H1 (cell line): ENCODE results near the gene MEF2A. TPM values are rescaled to one million over a fixed set of nuclear protein-coding genes. Genes with fewer than 3 reads are reported as not detected.

Experiments
- CTCF ChIA-PET: fragments of 300-600 bp; sonication (Branson Sonifier 250); formaldehyde crosslinking; loops from one replicate; lab custom pipeline; 2021; ENCODE audit not compliant: partially characterized antibody; lab: Charles Lee
- POLR2A ChIA-PET: fragments of 300-600 bp; sonication (Branson Sonifier 250); formaldehyde crosslinking; loops from one replicate; lab custom pipeline; 2021; ENCODE audit warnings: inconsistent platforms; ENCODE audit not compliant: partially characterized antibody; lab: Charles Lee
- DNase-seq, 2 experiments: peaks; one replicate each; pipeline versions ENCODE4 v3.0.0 to v3.0.0-alpha.2; 2010 to 2022; ENCODE audit warnings: low spot score in 2 of 2, low read depth in 1 of 2, mixed read lengths in 1 of 2
- FAIRE-seq: peaks from 2 replicates; lab custom pipeline; 2011; peaks lifted over from hg19 to GRCh38; lab: Jason Lieb, UNC
- H2AFZ ChIP-seq: 2 replicates; pipeline ENCODE4 v1.8.1; 2012; ENCODE audit warnings: low read length, inconsistent platforms
- H2AK5ac ChIP-seq: 2 replicates; pipeline ENCODE4 v1.6.1; 2013; ENCODE audit warnings: low read depth, low read length
- H2BK120ac ChIP-seq: replicated peaks from 2 replicates; pipeline ENCODE3; 2013; ENCODE audit warnings: low read depth, low read length, inconsistent platforms
- H2BK12ac ChIP-seq: 2 replicates; pipeline ENCODE4 v1.6.1; 2013; ENCODE audit warnings: low read depth, low read length
- H2BK15ac ChIP-seq: 2 replicates; pipeline ENCODE4 v1.6.1; 2013; ENCODE audit warnings: low read length
- H2BK20ac ChIP-seq: 2 replicates; pipeline ENCODE4 v1.6.1; 2013; ENCODE audit warnings: low read length
- H2BK5ac ChIP-seq: 2 replicates; pipeline ENCODE4 v1.6.1; 2013; ENCODE audit warnings: low read depth, low read length
- H3K14ac ChIP-seq: 2 replicates; pipeline ENCODE4 v1.6.1; 2013; ENCODE audit warnings: inconsistent platforms; ENCODE audit not compliant: insufficient read length
- H3K18ac ChIP-seq: 2 replicates; pipeline ENCODE4 v1.6.1; 2013; ENCODE audit warnings: low read length; ENCODE audit errors: extremely low read depth
- H3K23ac ChIP-seq: 2 replicates; pipeline ENCODE4 v1.6.1; 2013; ENCODE audit warnings: inconsistent platforms; ENCODE audit not compliant: insufficient read length
- H3K23me2 ChIP-seq: 2 replicates; pipeline ENCODE4 v1.6.1; 2013; ENCODE audit warnings: low read depth, low read length
- H3K27ac ChIP-seq: 2 replicates; pipeline ENCODE4 v1.6.1; 2011; ENCODE audit warnings: low read depth, low read length, inconsistent platforms
- H3K27me3 ChIP-seq, 4 experiments: replicated peaks in 1 of 4; 1 replicate in 1 of 4; 2 replicates in 3 of 4; pipeline versions ENCODE4 v1.6.1 to v1.8.1; 2011 to 2013; ENCODE audit warnings: low read length in 3 of 4, mild to moderate bottlenecking in 3 of 4, inconsistent platforms in 2 of 4, mixed read lengths in 2 of 4, moderate library complexity in 1 of 4; ENCODE audit not compliant: control insufficient read depth in 3 of 4, insufficient read depth in 3 of 4; ENCODE audit errors: extremely low read depth in 1 of 4
- H3K36me3 ChIP-seq, 4 experiments: 2 replicates each; pipeline versions ENCODE4 v1.6.1 to v1.8.1; 2011 to 2013; ENCODE audit warnings: mild to moderate bottlenecking in 4 of 4, low read length in 3 of 4, moderate library complexity in 2 of 4, control low read depth in 1 of 4, inconsistent platforms in 1 of 4; ENCODE audit not compliant: insufficient read depth in 4 of 4, control insufficient read depth in 2 of 4
- H3K4ac ChIP-seq: replicated peaks from 2 replicates; pipeline ENCODE3; 2013; ENCODE audit warnings: low read length, low read depth, mixed read lengths, inconsistent platforms; ENCODE audit not compliant: insufficient read length
- H3K4me1 ChIP-seq, 4 experiments: replicated peaks in 1 of 4; 1 replicate in 1 of 4; 2 replicates in 3 of 4; pipeline versions ENCODE4 v1.6.1 to v1.8.1; 2011 to 2013; ENCODE audit warnings: low read length in 3 of 4, inconsistent platforms in 2 of 4, mixed read lengths in 1 of 4; ENCODE audit not compliant: insufficient read depth in 4 of 4, control insufficient read depth in 3 of 4
- H3K4me2 ChIP-seq, 2 experiments: 2 replicates each; pipeline versions ENCODE4 v1.6.1 to v1.8.1; 2011 to 2013; ENCODE audit warnings: low read depth in 2 of 2, low read length in 2 of 2, control low read depth in 1 of 2, inconsistent platforms in 1 of 2, mild to moderate bottlenecking in 1 of 2; ENCODE audit not compliant: insufficient read depth in 1 of 2
- H3K4me3 ChIP-seq, 4 experiments: fragments of 200-600, 300-600 bp in 1 of 4; sonication (generic), shearing (Covaris generic), sonication (Bioruptor Twin) in 1 of 4; 2 replicates each; pipeline versions ENCODE4 v1.5.1 to v1.8.1; 2011 to 2016; ENCODE audit warnings: low read length in 4 of 4, low read depth in 3 of 4, control low read depth in 2 of 4, inconsistent platforms in 2 of 4, mild to moderate bottlenecking in 2 of 4, mixed read lengths in 1 of 4, moderate library complexity in 1 of 4; ENCODE audit not compliant: insufficient read depth in 2 of 4; ENCODE audit errors: extremely low read depth in 1 of 4
- H3K56ac ChIP-seq: replicated peaks from 2 replicates; pipeline ENCODE3; 2013; ENCODE audit warnings: low read depth, mild to moderate bottlenecking, mixed read lengths, low read length, inconsistent platforms; ENCODE audit not compliant: insufficient read length
- H3K79me1 ChIP-seq: 2 replicates; pipeline ENCODE4 v1.6.1; 2013; ENCODE audit warnings: low read depth, low read length, control low read depth
- H3K79me2 ChIP-seq, 2 experiments: 2 replicates each; pipeline versions ENCODE4 v1.6.1 to v1.8.1; 2012 to 2013; ENCODE audit warnings: low read length in 2 of 2, mild to moderate bottlenecking in 2 of 2, inconsistent platforms in 1 of 2; ENCODE audit not compliant: insufficient read depth in 2 of 2, control insufficient read depth in 1 of 2
- H3K9ac ChIP-seq, 4 experiments: replicated peaks in 1 of 4; 1 replicate in 1 of 4; 2 replicates in 3 of 4; pipeline versions ENCODE4 v1.6.1 to v1.8.1; 2011 to 2013; ENCODE audit warnings: low read depth in 3 of 4, low read length in 3 of 4, control low read depth in 2 of 4, mild to moderate bottlenecking in 2 of 4, moderate library complexity in 2 of 4, inconsistent platforms in 1 of 4; ENCODE audit errors: extremely low read depth in 1 of 4
- H3K9me3 ChIP-seq, 2 experiments: 2 replicates each; pipeline versions ENCODE4 v1.6.1 to v1.8.1; 2012 to 2013; ENCODE audit warnings: mild to moderate bottlenecking in 2 of 2, moderate library complexity in 2 of 2, control low read depth in 1 of 2, inconsistent platforms in 1 of 2, low read depth in 1 of 2, low read length in 1 of 2, mixed read lengths in 1 of 2; ENCODE audit not compliant: insufficient read depth in 2 of 2
- H4K20me1 ChIP-seq, 2 experiments: replicated peaks in 1 of 2; 2 replicates each; pipeline versions ENCODE3 to v1.8.1; 2011 to 2013; ENCODE audit warnings: inconsistent platforms in 2 of 2, low read length in 2 of 2, mild to moderate bottlenecking in 1 of 2; ENCODE audit not compliant: insufficient read depth in 2 of 2, control insufficient read depth in 1 of 2
- H4K5ac ChIP-seq: 2 replicates; pipeline ENCODE4 v1.6.1; 2013; ENCODE audit warnings: low read length, low read depth, mixed read lengths, inconsistent platforms; ENCODE audit not compliant: insufficient read length
- H4K8ac ChIP-seq: 2 replicates; pipeline ENCODE4 v1.8.0; 2013; ENCODE audit warnings: mild to moderate bottlenecking, moderate library complexity, low read length, inconsistent platforms; ENCODE audit not compliant: insufficient read depth; ENCODE audit errors: extremely low read depth
- H4K91ac ChIP-seq: replicated peaks from 2 replicates; pipeline ENCODE3; 2013; ENCODE audit warnings: low read length, mixed read lengths, inconsistent platforms; ENCODE audit not compliant: insufficient read length
- BACH1 ChIP-seq: IDR thresholded peaks from 2 replicates; pipeline ENCODE4 v1.6.1; 2012; ENCODE audit warnings: low read length, improper control_type of control experiment
- BRCA1 ChIP-seq: IDR thresholded peaks from 2 replicates; pipeline ENCODE4 v1.6.1; 2012; ENCODE audit warnings: low read depth, low read length, improper control_type of control experiment
- CEBPB ChIP-seq: IDR thresholded peaks from 2 replicates; pipeline ENCODE4 v1.6.1; 2012; ENCODE audit warnings: low read depth, low read length
- E2F6 ChIP-seq: IDR thresholded peaks from 2 replicates; pipeline ENCODE4 v1.6.1; 2012; ENCODE audit warnings: inconsistent platforms
- HDAC2 ChIP-seq, 2 experiments: fragments of 300-600 bp in 1 of 2; sonication (generic) in 1 of 2; IDR thresholded peaks; 2 replicates each; pipeline ENCODE4 v1.6.1; 2011 to 2012; ENCODE audit warnings: low read depth in 2 of 2, low read length in 2 of 2, mild to moderate bottlenecking in 2 of 2, moderate library complexity in 2 of 2, borderline replicate concordance in 1 of 2, inconsistent platforms in 1 of 2
- HDAC6 ChIP-seq: IDR thresholded peaks from one replicate; pipeline ENCODE4 v1.7.1; 2012; ENCODE audit warnings: low read depth, mild to moderate bottlenecking, inconsistent platforms, low read length, moderate library complexity
- MAFK ChIP-seq: IDR thresholded peaks from 2 replicates; pipeline ENCODE4 v1.6.1; 2012; ENCODE audit warnings: low read depth, mild to moderate bottlenecking, improper control_type of control experiment, low read length
- POLR2A ChIP-seq, 2 experiments: IDR thresholded peaks; 1 replicate in 1 of 2; 2 replicates in 1 of 2; pipeline ENCODE4 v1.6.1; 2011; ENCODE audit warnings: low read depth in 2 of 2, low read length in 2 of 2, mild to moderate bottlenecking in 2 of 2; ENCODE audit errors: control extremely low read depth in 1 of 2
- RAD21 ChIP-seq, 2 experiments: IDR thresholded peaks in 1 of 2; conservative IDR thresholded peaks in 1 of 2; 2 replicates each; pipeline ENCODE4 v1.6.1; 2011; ENCODE audit warnings: low read depth in 2 of 2, low read length in 2 of 2, improper control_type of control experiment in 1 of 2, inconsistent platforms in 1 of 2, mild to moderate bottlenecking in 1 of 2, moderate library complexity in 1 of 2
- SUZ12 ChIP-seq: fragments of 200-600 bp; sonication (generic); IDR thresholded peaks from 2 replicates; pipeline ENCODE4 v1.6.1; 2012; ENCODE audit warnings: mild to moderate bottlenecking, inconsistent platforms, low read length, moderate library complexity, mixed read lengths
- TAF1 ChIP-seq: IDR thresholded peaks from 2 replicates; pipeline ENCODE4 v1.6.1; 2011; ENCODE audit warnings: mild to moderate bottlenecking, low read depth, low read length
- WGBS, 2 experiments: shearing (Covaris generic) in 1 of 2; methylation state at CpG; one replicate each; pipeline versions ENCODE4 v1.1.6 to v1.1.7; 2013 to 2015; ENCODE audit warnings: low lambda C conversion rate in 2 of 2, mixed read lengths in 2 of 2, inconsistent platforms in 1 of 2, low coverage in 1 of 2, missing lambda C conversion rate in 1 of 2; ENCODE audit not compliant: insufficient replicate concordance in 2 of 2, insufficient coverage in 1 of 2, insufficient read length in 1 of 2; ENCODE audit errors: extremely low coverage in 1 of 2, missing lambda C conversion rate in 1 of 2; 5-methylcytosine and 5-hydroxymethylcytosine counted together
- polyA plus RNA-seq, 7 experiments: library from polyadenylated mRNA; depleted of rRNA in 3 of 7; stranded (reverse) in 5 of 7; unstranded in 2 of 7; fragments of >200 nt in 5 of 7; fragments of 200-250 nt in 2 of 7; gene quantifications; 1 replicate in 5 of 7; 2 replicates in 1 of 7; 4 replicates in 1 of 7; pipeline versions ENCODE4 v1.2.1 to v1.2.3, GENCODE V29; 2011 to 2013; ENCODE audit warnings: missing spikeins in 2 of 7, mixed read lengths in 2 of 7
- total RNA-seq: library from RNA; stranded (reverse); fragmentation: NEBNext Ultra II Directional; extraction: Animal tissue kit (Norgen Biotek cat#: 25700); gene quantifications from 2 replicates; pipeline ENCODE4 v1.2.1, GENCODE V29; 2021

The MEF2A gene
- total and polyA plus RNA-seq, 2 of the 8 experiments (the other 6 are each of a cell fraction or from before 2014, with no cell fraction given): 15.6 to 22.5 TPM

DNA sequence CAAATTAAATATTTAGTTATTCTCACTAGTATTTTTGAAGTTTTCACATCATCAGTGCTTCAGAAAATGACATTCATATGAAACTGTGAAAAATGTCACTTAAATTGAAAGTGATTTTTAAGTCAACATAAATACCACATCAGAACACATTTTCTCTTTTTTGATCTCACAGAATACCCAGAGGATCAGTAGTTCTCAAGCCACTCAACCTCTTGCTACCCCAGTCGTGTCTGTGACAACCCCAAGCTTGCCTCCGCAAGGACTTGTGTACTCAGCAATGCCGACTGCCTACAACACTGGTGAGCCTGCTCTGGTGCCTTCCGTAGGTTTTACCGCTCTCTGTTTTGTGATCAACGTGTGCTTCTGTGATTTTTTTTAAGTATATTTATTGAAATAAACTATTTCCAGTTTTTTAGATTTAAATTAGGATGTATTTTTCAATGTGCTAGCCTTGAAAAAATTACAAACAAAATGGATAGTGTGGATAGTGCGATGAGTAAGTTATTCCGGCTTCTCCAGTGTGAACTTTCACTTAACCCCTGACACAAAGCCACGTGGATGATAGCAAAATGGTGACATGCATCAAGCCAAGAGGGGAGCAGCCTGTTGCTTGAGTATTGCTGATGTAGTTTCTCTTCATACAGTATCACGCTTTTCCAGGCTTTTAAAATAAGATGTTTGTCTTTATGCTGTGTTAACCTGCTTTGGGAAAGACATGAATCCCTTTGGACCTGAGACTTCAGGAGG, 140.9 kb downstream of the MEF2A start:
- Histone ChIP-seq H3K36me3 (peaks cover 0 to 6% (median 2%) of the 10 kb centered on the region in 4 experiments; a peak in 5 of 8 replicates), H3K4me1 (no peaks in the 10 kb centered on the region; a peak in 1 of 7 replicates), H4K20me1 (no peaks in the 10 kb centered on the region), H2BK15ac (no peak overlapping the region), H3K27me3 (no peaks in the 10 kb centered on the region), H3K4me3 (no peak overlapping the region), H3K56ac (no peak overlapping the region), H3K9ac (no peak overlapping the region), H3K18ac (no peak overlapping the region), H2BK20ac (no peak overlapping the region), H3K79me2 (no peaks in the 10 kb centered on the region), H3K79me1 (no peaks in the 10 kb centered on the region; the same call in none of the 2 replicates), H3K4me2 (no peak overlapping the region), H4K5ac (no peak overlapping the region), H2AK5ac (no peak overlapping the region), H4K91ac (no peak overlapping the region), H2BK12ac (no peak overlapping the region), H3K14ac (no peak overlapping the region), H2BK5ac (no peak overlapping the region), H2BK120ac (no peak overlapping the region), H2AFZ (no peak overlapping the region), H3K9me3 (no peaks in the 10 kb centered on the region), H3K4ac (no peak overlapping the region), H4K8ac (no peak overlapping the region), H3K23ac (no peak overlapping the region), H3K23me2 (no peaks in the 10 kb centered on the region), H3K27ac (no peak overlapping the region)
- DNase-seq (no peak), FAIRE-seq (no peak)
- WGBS, 2 experiments: 90% methylated on average over 10 of the region's 10 CpGs; no CpG with 5 or more reads in 1 of the 2 experiments
- CTCF ChIA-PET: interaction anchor here (0.8 to 3.1 kb wide), 7 partner anchors 10 to 434 kb away, joined by 3 to 14 read pairs (median 4); no protein-coding TSS in a partner anchor
- POLR2A ChIA-PET: interaction anchor here (1.4 kb wide), 1 partner anchor 14 kb away, joined by 4 read pairs; no protein-coding TSS in a partner anchor
- no peak for TF ChIP-seq E2F6
- no peak for TF ChIP-seq BRCA1
- no peak for TF ChIP-seq HDAC6
- TF ChIP-seq HDAC2 (IDR thresholded peaks at IDR 0.05; ENCODE audit: borderline replicate concordance in 1 of 2, low read depth in 2 of 2, low read length in 2 of 2): no peak
- TF ChIP-seq BACH1: no peak
- no peak for TF ChIP-seq TAF1
- no peak for TF ChIP-seq POLR2A (IDR thresholded peaks at IDR 0.05; ENCODE audit: control extremely low read depth in 1 of 2, low read depth in 2 of 2, low read length in 2 of 2)
- TF ChIP-seq CEBPB: no peak
- TF ChIP-seq RAD21 (IDR thresholded peaks at IDR 0.05 in 1 of 2, conservative IDR thresholded peaks at IDR 0.05 in 1 of 2; ENCODE audit: low read depth in 2 of 2, low read length in 2 of 2): no peak
- TF ChIP-seq MAFK: no peak
- no peak for TF ChIP-seq SUZ12
